Retina (tissue), 1 donor: Measurements from ENCODE around the gene TFE3.

Source experiments
- DNase-seq: peaks from one replicate; pipeline ENCODE4 v3.0.0-alpha.2; 2016

TFE3 gene

DNA sequence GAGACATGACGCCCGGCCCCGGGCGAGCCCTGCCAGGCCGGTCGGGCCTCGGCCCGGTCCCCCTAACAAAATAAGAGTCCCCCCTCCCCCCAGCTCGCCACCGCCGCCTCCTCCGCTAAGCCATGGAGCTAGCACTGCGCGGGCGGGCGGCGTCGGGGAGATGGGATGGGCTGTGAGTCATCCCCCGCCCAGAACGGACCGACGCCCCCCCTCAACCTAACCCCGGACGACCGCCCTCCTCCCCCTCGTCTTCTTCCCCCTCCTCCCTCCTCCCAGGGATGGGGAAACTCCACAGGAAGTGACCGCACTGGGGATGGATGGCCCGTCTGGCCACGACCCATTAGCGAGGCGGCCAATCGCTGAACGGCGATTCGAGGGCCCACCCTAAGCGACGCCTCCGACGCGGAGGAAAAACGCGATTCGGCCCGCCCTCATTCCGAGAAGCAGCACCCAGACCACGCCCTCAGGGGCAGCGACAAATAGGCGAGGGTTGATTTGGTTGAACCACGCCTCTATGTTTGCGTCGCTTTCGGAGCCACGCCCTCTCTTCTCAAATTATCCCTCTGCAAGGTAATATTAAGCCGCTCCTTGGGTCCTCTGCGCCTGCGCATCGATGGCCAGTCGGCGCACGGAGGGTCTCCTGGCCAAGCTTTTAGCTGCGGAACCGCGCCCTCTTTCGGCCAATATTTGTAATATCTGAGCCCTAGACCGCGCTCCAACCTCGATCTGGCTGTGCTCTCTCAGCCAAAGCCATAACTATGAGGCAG is at the start of gene TFE3:
Gene TFE3 (minus strand): TSS at position 138 of the 767 bp plus-strand sequence. CDS start 131 bp downstream, at position 7.
- DNase-seq, result peak; percentile 95

- no peak for DNase-seq
These were observed 46.4 kb upstream of the TFE3 start for GRCh38 chrX:49089553-49089952.

DNA sequence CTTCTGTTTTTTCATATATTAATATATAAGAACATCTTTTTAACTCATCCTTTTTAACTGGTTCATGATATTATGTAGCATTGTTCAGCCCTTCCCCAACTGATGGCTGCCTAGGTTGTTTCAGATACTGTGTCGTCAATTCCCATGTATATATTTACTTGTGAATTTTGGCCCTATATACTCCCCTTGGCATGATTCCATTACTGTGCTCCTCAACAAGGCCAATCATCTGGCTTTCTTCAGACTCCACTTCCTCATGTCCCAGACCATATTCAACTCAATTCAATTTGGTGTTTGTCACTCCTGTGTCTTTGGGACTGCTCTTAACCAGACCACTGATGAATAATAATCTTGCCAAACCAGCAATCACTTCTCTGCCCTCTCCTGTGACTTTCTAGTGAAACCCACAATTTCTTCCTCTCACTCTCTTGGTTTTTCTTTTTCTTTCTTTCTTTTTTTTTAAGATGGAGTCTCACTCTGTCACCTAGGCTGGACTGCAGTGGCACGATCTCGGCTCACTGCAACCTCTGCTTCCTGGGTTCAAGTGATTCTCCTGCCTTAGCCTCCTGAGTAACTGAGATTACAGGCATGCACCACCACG is 39.2 kb upstream of the TFE3 start:
- DNase-seq, result no peak

- DNase-seq, result peak; percentile 81
These were observed 36.6 kb upstream of the TFE3 start, which contains the start of gene WDR45 for GRCh38 chrX:49079489-49080428. Gene WDR45 (minus strand): TSS chrX:49079887. CDS start chrX:49078095, 1,792 bp downstream.

- no peak for DNase-seq
These were observed 34.8 kb upstream of the TFE3 start for GRCh38 chrX:49077941-49078340.

- DNase-seq, result no peak
These were observed 32.2 kb upstream of the TFE3 start for GRCh38 chrX:49075347-49075746.

DNA sequence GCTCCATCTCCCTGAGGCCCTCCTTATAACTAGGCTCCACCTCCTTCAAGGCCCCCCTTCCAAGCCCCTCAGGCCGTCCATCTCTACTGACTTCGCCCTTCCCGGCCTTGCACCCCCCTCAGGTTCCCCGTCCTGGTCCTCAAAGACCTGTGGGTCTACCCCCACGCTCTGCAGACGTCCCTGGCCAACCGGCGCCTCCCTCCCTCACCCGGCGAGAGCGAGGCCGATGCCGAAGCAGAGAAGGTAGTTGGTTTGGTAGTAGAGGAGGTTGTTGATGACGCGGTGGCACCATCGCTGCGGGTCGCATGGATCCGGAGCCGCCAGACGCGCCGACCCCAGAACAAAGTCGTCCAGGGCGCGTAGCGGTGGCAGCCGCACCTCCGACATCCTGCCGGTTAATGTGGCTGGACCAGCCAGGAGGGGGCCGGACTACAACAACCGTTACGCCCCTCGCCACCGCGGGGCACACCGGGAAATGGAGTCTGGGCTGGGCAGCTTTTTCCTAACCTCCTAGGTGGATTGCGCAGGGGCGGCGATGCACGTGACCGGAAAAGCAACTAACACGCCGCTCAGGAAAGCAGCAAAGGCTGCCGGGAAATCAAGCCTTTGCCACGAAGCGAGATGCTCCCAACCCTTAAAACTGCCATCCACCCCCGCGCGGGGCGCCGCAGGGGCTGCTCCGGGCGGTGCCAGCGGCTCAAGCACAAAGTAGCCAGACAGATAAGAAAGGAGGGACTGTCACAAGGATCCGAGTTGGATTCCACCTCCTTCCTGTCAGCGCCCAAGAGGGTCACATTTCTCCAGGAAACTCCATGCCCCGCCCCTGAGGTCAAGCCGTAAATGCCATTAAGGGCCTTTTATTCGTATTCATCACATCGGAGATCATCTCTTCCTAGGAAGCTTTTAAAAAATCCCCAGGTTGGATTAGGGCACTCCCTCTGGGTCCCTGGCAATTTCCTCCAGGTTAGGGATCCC is 30.7 kb upstream of the TFE3 start, which contains the start of gene PRAF2:
Gene PRAF2 (minus strand): TSS at position 402 of the 975 bp plus-strand sequence. CDS start 15 bp downstream, at position 387.
- DNase-seq, result peak; percentile 88

DNA sequence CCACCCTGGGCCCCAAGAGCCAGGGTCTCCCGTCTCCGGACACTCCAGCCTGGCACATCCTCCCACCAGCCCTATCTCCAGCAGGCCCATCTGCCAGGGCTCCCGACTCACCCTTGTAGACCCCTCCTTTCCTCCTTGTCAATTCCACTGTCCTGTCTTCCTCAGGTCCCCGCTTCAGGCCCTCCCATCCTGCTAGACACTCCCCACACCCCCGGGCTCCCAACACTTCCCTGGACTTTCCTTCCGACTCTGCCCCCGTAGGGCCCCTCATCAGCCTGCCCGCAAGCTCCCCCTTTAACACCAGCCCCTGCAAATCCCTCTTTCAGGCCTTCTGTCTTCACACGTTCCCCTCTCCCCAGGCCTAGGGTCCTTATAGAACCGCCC is 29.5 kb upstream of the TFE3 start:
- DNase-seq, result no peak

- peak; percentile 81 for DNase-seq
These were observed 28.9 kb upstream of the TFE3 start for GRCh38 chrX:49071877-49072711.

DNA sequence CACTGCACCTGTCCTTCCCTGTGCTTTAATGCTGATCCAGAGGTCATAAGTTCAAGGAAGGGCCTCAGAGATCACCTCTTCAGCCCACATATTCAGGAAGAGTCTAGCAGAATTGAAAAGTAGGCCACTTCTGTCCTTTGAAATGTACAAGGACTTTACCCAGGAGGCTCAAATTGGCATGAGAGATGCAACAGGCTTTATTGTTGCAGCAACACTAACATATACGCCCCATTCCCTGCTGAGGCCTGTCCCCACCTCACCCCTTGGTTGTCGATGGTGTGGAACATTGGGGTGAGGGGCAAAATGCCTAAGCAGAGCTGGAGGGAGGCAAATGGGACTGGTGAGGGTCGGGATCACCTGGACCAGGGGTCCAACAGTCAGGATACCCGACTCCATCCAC is 27.8 kb upstream of the TFE3 start:
- no peak for DNase-seq

- DNase-seq, result no peak
These were observed 25.9 kb upstream of the TFE3 start for GRCh38 chrX:49069038-49069437.

DNA sequence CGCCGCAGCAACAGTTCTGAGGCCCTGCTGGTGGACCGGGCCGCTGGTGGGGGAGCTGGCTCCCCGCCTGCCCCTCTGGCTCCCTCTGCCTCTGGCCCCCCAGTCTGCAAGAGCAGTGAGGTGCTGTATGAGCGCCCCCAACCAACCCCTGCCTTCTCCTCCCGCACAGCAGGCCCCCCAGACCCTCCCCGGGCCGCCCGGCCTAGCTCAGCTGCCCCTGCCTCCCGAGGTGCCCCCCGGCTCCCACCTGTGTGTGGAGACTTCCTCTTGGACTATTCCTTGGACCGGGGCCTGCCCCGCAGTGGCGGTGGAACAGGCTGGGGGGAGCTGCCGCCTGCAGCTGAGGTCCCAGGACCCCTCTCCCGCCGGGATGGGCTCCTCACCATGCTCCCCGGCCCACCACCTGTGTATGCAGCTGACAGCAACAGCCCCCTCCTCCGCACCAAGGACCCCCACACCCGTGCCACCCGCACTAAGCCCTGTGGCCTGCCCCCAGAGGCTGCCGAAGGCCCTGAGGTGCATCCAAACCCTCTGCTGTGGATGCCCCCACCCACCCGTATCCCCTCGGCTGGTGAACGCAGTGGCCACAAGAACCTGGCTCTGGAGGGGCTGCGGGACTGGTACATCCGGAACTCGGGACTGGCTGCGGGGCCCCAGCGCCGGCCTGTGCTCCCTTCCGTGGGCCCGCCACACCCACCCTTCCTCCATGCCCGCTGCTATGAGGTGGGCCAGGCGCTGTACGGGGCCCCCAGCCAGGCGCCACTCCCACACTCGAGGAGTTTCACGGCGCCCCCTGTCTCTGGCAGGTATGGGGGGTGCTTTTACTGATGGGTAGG is 24.3 kb upstream of the TFE3 start:
- no peak for DNase-seq

DNA sequence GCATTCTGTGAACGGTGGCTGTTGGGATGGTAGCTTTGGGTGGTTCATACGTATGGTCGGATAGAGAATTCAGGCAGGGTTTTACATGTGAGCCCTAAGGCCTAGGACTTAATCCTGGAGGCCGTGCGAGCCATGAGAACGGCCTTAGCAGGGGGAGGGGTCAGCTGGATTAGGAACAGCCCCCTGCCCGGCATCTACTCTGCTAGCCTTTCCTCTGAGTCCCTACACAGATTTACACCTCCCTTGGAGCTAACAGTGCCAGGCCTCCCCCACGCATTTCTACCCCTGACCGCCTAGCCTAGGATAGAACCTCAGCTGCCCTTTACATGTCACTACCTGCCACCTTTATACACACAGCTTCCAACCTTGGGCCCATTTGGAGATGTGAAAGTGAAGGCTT is 23.5 kb upstream of the TFE3 start:
- DNase-seq, result no peak

DNA sequence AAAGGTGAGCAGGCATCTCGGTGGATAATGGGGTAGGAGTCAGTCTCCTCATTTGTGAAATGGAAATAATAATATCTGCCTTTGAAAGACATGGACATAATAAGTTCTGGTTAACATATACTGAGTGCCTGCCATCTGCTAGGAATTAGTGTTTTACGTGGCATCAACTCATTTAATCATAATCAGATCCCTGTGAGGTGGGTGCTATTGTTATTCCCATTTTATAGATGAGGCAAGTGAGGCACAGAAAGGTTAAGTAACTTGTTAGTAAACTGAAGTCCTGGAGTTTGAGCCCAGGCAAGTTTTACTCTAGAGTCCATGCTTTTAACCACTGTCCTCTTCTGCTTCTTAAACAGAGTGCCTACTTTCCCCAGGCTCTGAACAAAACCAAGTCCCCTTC is 23.1 kb upstream of the TFE3 start:
- DNase-seq, result no peak

DNA sequence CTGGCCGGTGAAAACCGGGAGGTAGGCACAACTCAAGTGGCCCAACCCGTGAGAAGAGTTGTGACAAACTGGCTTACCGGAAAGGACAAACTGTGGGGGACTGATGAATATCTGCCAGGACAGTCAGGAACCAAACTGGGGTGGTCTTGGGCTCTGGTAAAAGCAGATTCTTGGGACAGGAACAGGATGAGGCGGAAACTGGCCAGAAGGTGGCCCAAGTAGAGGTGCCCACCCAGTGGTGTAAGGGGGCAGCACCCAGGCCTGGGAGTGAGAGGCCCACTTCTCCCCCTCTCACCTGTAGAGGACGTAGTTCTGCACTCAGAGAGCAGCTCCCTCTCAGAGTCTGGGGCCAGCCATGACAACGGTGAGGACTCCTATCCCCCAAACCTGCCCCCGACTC is 21.6 kb upstream of the TFE3 start:
- no peak for DNase-seq

DNA sequence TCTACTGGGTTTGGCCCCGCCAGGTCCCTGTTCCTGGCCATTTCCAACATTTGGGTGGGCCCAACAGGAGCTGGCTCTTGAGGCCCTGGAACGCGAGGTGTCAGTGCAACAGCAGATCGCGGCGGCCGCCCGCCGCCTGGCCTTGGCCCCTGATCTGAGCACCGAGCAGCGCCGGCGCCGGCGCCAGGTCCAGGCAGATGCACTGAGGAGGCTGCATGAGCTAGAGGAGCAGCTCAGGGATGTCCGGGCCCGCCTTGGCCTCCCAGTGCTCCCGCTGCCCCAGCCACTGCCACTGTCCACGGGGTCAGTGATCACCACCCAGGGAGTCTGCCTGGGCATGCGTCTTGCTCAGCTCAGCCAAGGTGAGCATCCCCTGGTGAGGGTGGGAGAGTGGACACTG is 21.1 kb upstream of the TFE3 start:
- no peak for DNase-seq

- no peak for DNase-seq
These were observed 20.6 kb upstream of the TFE3 start for GRCh38 chrX:49063715-49064114.

GRCh38 chrX:49061916-49062315 is 18.8 kb upstream of the TFE3 start:
- no peak for DNase-seq

DNA sequence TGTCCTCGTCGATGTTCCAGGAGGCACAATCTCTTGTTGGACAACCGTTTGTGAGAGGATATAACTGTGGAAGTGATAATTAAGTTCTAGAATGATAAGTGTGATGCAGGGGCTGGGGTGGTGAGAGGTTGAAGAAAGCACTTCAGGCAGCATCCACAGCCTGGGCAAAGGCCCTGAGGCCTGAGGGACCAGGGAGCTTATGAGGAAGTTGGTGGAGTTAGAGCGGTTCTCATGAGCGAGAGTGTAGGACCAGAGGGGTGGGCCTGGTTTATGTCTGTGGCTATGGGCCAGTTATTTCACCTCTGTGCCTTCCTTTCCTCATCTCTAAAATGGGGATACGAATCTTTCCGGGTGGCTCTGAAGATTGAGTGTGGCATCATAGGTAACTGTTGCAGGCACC is 18.3 kb upstream of the TFE3 start:
- DNase-seq, result no peak

GRCh38 chrX:49060914-49061313 is 17.8 kb upstream of the TFE3 start:
- DNase-seq, result no peak
